GM21717 (cell line): Measurements from ENCODE around the gene ENO4.

Source experiments
- ATAC-seq: cut with Tn5 transposase; IDR thresholded peaks from one replicate; pipeline ENCODE4 v1.9.1; 2021; ENCODE audit warnings: mild to moderate bottlenecking, moderate library complexity; ENCODE audit not compliant: unreplicated experiment

The ENO4 gene

GRCh38 chr10:116828116-116828515 is 21.2 kb upstream of the ENO4 start:
- ATAC-seq, result no peak

- no peak for ATAC-seq
Measured at GRCh38 chr10:116829711-116830110, 19.6 kb upstream of the ENO4 start.

- ATAC-seq, result no peak
Measured at GRCh38 chr10:116831086-116831485, 18.2 kb upstream of the ENO4 start.

DNA sequence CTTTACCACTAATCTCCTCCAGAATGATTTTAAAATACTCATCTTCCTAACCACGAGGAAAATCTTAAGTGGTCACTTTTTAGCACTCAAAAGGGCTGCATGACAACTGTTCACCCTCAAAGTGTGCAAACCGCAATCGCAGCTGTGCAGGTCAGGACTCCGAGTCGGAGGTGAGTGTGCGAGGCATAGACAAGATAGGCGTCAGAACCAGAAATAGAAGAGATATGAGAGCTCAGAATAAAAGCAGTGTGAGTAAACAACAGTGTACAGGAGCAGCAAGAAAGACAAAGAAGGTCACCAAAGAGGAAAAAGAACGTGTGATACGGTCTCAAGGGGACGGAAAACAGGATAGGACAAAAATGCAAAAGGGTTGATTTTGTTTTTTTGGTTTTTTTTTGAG is 17.5 kb upstream of the ENO4 start:
- ATAC-seq, result no peak

DNA sequence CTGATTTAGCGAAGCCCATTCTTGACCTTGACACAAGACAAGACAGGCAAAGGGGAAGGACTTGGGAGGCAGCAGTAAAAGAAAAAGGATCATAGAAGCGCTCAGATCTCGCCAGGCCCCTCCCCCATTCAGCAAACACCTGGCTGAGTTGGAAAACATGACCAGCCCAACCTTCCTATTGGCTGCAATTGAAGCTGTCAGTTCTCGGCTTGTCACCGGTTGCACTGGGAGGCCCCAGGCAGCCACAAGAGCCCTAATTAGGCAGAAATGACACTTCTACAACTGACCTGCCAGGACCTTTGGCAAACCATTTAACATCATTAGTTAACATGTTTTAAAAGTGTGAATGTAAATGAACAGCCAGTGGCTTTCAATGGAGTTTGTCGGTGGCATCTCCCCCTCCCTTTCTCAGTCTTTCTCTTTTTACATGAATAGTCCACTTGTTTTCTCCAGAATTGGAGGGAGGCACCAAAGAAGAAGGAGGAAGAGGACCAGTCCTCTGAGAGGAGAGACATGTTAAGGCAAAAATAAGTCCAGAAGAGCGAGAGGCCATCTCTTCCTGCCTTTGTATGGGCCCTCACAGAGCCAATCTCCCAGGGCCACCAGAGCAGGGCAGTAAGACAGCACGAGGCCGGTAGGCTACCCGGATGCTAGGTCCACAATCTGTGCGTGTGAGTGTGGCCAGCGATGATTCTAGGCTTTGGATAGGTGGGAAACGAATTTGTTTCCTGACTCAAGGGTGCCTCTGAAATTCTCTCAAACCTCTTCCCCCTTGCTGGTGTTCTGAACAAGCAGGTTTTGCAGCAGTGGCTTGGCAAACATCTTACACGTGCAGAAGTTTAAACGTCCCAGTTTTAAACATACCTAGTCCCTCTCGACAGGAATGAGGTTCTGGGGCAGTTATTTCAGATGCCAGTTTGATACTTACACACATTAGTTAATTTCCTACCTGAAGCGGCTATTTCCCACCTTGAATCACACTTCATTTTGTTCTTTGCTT is 15.0 kb upstream of the ENO4 start:
- no peak for ATAC-seq

- ATAC-seq, result no peak
Measured at GRCh38 chr10:116835658-116836057, 13.6 kb upstream of the ENO4 start.

GRCh38 chr10:116836083-116836482 is 13.2 kb upstream of the ENO4 start:
- no peak for ATAC-seq

DNA sequence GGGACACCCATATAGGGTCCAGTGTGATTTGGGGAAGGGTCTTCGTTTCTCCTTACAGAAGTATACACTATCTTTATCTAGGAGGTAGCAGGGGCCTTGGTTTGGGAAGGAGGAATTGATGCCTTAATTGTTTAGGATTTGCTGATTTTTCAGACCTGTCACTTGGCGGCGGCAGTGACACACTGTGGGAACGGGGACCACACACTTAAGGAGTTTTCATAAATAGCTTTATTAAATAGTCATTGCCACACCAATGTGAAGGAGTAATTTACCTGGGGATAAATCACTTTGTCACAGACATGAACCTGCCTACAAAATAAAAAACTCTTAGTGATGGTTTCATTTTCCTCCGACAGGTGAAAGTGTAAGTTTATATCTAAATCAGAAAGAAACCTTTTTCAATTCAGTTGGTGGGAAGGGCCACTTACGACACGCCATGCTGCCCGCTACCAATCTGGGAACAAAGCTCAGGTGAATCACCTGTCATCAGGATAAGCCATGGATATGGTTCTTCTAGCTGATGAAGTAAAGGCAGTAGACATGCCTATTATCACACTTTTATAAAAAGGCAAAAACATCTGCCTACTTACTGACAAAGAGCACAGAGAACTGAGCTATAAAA is 12.3 kb upstream of the ENO4 start:
- ATAC-seq, result no peak

- ATAC-seq, result peak; percentile 84
Measured at GRCh38 chr10:116838143-116838725, 11.1 kb upstream of the ENO4 start.

- no peak for ATAC-seq
Measured at GRCh38 chr10:116840389-116841075, 8.8 kb upstream of the ENO4 start.

GRCh38 chr10:116845823-116846222 is 3.5 kb upstream of the ENO4 start:
- no peak for ATAC-seq

- ATAC-seq, result peak; percentile 79
Measured at GRCh38 chr10:116848032-116848943, 1.0 kb upstream of the ENO4 start.

DNA sequence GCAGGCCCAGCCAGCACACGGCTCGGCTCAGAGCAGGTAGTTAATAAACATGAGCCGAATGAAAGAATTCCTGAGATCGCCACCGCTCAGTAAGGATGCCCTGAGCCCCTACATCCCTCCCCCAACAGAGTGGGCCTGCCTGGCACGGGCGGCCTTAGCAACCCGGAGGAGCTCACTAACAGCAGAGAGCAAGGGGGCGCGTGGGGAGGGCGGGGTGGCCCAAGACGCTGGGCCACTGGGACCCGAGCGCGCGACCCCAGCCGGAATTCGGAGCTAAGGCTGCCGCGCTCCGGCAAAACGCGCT is 403 bp upstream of the ENO4 start:
- no peak for ATAC-seq

DNA sequence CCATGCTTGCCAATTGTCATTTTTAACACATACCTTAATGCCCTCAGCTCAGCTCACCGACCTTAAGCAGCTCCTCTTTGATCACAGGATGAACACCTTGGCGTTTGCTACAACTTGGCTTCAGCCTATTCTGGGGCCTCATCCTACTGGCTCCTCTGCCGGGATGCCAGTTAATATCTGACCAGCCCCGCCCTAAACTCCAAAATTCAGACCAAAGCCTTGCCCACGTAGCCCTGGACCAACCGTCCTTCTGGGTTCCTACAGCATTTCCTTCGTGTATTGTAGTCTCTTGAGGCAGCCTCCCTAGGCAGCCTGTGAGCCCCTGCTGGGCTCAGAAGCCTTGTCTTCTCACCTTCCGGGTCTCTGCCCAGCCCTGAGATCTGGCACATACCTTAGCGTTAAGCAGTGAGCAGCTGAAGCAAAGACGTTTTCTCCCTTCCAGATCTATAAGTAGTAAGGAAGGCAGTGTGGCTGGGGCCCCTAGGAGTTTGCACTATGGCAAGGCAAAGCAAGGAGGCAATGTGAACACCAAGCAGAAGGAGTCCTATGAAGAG is 836 bp downstream of the ENO4 start:
- ATAC-seq, result no peak

DNA sequence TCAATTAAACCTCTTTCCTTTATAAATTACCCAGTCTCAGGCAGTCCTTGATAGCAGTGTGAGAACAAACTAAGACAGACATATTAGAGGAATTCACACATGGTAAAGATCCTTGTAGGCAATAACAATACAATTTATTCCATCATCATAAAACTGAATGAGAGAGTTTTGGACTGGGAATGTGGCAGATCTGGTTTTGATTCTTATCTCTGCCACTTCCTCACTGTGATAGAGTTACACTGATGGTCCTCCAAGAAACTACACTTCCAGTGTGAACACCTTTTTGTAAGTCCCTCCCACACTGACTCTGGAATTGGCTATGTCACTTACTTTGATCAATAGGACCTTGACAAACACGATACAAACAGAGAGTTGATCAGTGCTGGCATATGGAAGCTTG is 2.9 kb downstream of the ENO4 start:
- ATAC-seq, result no peak

GRCh38 chr10:116853287-116853686 is 4.0 kb downstream of the ENO4 start:
- ATAC-seq, result no peak

DNA sequence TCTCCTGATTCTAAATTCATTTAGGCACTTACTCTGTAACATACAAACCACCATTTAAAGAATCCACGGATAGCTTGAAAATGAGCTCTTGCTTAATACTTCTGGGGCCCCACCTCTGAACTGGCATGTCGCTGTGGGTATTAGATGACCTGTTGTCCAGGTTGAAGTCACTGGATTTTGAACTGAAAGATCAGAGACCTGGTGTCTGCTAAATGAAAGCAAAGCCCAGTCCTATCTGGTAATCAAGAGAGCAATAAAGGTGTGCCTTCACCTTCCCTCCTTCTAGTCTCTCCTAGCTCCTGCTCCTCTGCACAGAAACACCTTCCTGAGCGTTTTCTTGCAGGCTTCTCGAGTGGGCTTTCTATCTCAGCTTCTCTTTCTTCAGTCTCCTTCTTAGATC is 4.4 kb downstream of the ENO4 start:
- no peak for ATAC-seq

DNA sequence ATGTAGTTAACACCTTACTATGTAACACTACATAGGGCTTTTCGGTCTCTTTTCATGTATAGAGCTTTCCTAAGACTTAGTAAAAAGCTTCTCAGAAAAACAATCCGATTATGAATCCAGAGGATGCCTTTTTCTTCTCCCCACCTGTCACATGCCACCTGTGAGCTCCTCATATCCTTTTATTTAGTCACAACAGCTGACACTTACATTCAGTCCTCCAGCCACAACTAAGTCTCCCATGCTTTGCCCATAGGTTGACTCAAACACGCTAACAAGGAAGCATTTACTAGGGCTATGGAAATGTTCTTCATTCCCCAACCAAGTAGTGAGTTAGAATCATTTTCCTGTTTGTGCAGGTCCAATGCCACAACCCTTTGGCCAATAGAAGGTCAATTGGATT is 7.9 kb downstream of the ENO4 start:
- ATAC-seq, result no peak

DNA sequence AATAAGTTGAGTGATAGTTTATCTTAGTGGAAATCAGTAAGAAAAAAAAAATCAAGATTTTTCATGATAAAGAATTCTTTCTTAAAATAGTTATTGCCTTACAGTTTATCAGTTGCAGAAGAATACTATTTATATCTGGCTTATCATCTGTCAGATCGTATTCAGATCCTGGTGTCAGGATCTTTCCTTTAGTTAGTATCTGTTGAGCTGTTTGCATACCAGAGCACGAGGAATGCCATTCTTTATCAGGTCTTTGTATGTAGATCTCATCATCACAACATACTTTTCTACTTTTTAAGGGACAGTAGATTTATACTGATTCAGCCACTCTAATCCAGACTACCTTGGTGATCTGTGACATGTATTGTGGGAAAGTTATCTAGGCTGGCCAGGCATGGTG is 12.5 kb downstream of the ENO4 start:
- ATAC-seq, result no peak

DNA sequence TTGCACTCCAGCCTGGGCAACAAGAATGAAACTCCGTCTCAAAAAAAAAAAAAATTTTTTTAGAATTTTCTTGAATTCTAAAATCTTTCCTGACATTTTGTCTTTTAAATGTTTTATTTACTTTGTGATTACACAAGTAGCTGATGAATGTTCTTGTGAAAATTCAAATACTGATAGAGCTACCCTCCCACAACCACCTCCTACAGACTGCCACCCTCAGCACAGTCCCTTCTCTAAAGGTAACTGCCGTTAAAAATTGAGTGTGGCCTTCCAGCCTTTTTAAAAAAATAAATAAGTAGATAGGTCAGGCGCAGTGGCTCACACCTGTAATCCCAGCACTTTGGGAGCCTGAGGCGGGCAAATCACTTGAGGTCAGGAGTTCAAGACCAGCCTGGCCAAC is 15.1 kb downstream of the ENO4 start:
- ATAC-seq, result no peak
